Gastroesophageal sphincter (tissue), 3 donors: ENCODE measurements around the gene CA4.

Experiments used
- CTCF ChIP-seq, 4 experiments: fragments of 200-600 bp in 2 of 4; fragments of 450-650 bp in 2 of 4; sonication (generic) in 1 of 4; IDR thresholded peaks; one replicate each; pipeline ENCODE4 v1.5.1; 2017 to 2019; ENCODE audit warnings: antibody characterized with exemption in 4 of 4, mild to moderate bottlenecking in 2 of 4, moderate library complexity in 2 of 4
- EP300 ChIP-seq: sonication (generic); formaldehyde crosslinking; IDR thresholded peaks from one replicate; pipeline ENCODE4 v1.6.1; 2017; ENCODE audit warnings: antibody characterized with exemption, mild to moderate bottlenecking
- POLR2A ChIP-seq, 2 donors: fragments of 450-650 bp; IDR thresholded peaks; one replicate each; pipeline ENCODE4 v1.6.1; 2017; ENCODE audit warnings: antibody characterized with exemption in 2 of 2, mild to moderate bottlenecking in 2 of 2, moderate library complexity in 1 of 2
- POLR2AphosphoS5 ChIP-seq: sonication (generic); formaldehyde crosslinking; IDR thresholded peaks from one replicate; pipeline ENCODE4 v1.6.1; 2017; ENCODE audit warnings: antibody characterized with exemption

GRCh38 chr17:60158751-60159478, 9.1 kb downstream of the CA4 start:
- TF ChIP-seq CTCF (IDR thresholded peaks at IDR 0.05), result no peak
- TF ChIP-seq POLR2A (IDR thresholded peaks at IDR 0.05), result no peak
- no peak for TF ChIP-seq POLR2AphosphoS5
- TF ChIP-seq EP300, result no peak
